CD4-positive, alpha-beta T cell (primary cell): ENCODE data around the gene PDE12. TPM values are rescaled to one million over a fixed set of nuclear protein-coding genes. Genes with fewer than 3 reads are reported as not detected.

Source experiments
- ATAC-seq: fragments of 200-7000 bp; cut with Tn5 transposase; one replicate; pipeline ENCODE4 v1.10.0; 2022; ENCODE audit warnings: mild to moderate bottlenecking; ENCODE audit not compliant: poor library complexity
- CTCF ChIA-PET: fragments of 350-600 bp; sonication (Branson Sonifier 250); formaldehyde crosslinking; loops from one replicate; lab custom pipeline; 2021; ENCODE audit warnings: antibody characterized with exemption, inconsistent platforms; lab: Charles Lee
- POLR2A ChIA-PET: fragments of 350-600 bp; sonication (Branson Sonifier 250); formaldehyde crosslinking; loops from one replicate; lab custom pipeline; 2021; ENCODE audit warnings: antibody characterized with exemption, inconsistent platforms; lab: Charles Lee
- DNase-seq, 14 experiments: peaks; one replicate each; pipeline ENCODE4 v3.0.0-alpha.2; 2013 to 2020; ENCODE audit warnings: mixed read lengths in 2 of 14
- H3K27ac ChIP-seq, 2 donors: one replicate each; pipeline versions ENCODE4 v1.5.1 to v1.7.0; 2013; ENCODE audit warnings: low read length in 2 of 2, low read depth in 1 of 2, mild to moderate bottlenecking in 1 of 2
- H3K27me3 ChIP-seq, 2 experiments: 1 replicate in 1 of 2; 2 replicates in 1 of 2; pipeline versions ENCODE4 v1.6.1 to v1.7.0; 2013; ENCODE audit warnings: low read length in 2 of 2, control low read depth in 1 of 2, mild to moderate bottlenecking in 1 of 2, moderate library complexity in 1 of 2; ENCODE audit not compliant: insufficient read depth in 2 of 2, control insufficient read depth in 1 of 2
- H3K36me3 ChIP-seq: one replicate; pipeline ENCODE4 v1.6.1; 2013; ENCODE audit warnings: low read length, control low read depth; ENCODE audit not compliant: insufficient read depth
- H3K4me1 ChIP-seq: one replicate; pipeline ENCODE4 v1.6.1; 2013; ENCODE audit warnings: low read length, control low read depth; ENCODE audit not compliant: insufficient read depth
- H3K4me3 ChIP-seq: one replicate; pipeline ENCODE4 v1.5.1; 2013; ENCODE audit warnings: mild to moderate bottlenecking, low read length, moderate library complexity
- H3K9me3 ChIP-seq, 2 experiments: 1 replicate in 1 of 2; 2 replicates in 1 of 2; pipeline versions ENCODE4 v1.6.1 to v1.7.0; 2013; ENCODE audit warnings: low read length in 2 of 2, mild to moderate bottlenecking in 2 of 2, control low read depth in 1 of 2, moderate library complexity in 1 of 2; ENCODE audit not compliant: control insufficient read depth in 1 of 2, insufficient read depth in 1 of 2
- H3K27ac Mint-ChIP-seq: one replicate; pipeline ENCODE4 v1.8.0; 2020; ENCODE audit warnings: mixed read lengths
- H3K27me3 Mint-ChIP-seq: one replicate; pipeline ENCODE4 v1.8.0; 2021; ENCODE audit warnings: mixed read lengths
- H3K36me3 Mint-ChIP-seq: one replicate; pipeline ENCODE4 v1.8.0; 2021; ENCODE audit warnings: low read depth, mixed read lengths
- H3K4me1 Mint-ChIP-seq: one replicate; pipeline ENCODE4 v1.8.0; 2021; ENCODE audit warnings: low read depth, mixed read lengths
- H3K4me3 Mint-ChIP-seq: one replicate; pipeline ENCODE4 v1.8.0; 2020; ENCODE audit warnings: mild to moderate bottlenecking, mixed read lengths
- H3K9me3 Mint-ChIP-seq: one replicate; pipeline ENCODE4 v1.8.0; 2020; ENCODE audit warnings: mixed read lengths
- intact Hi-C, 2 experiments: fragments of 100-400 bp; cut with DNase I in 1 of 2; cut with micrococcal nuclease in 1 of 2; formaldehyde crosslinking; loops; one replicate each; pipeline versions ENCODE4 v1.15.1 to v1.9.0; 2023 to 2025; cut with DNase I, micrococcal nuclease
- total RNA-seq, 174 experiments: library from RNA in 2 of 174; stranded (reverse) in 2 of 174; gene quantifications; one replicate each; pipeline ENCODE4 v1.2.3 and lab custom pipeline; 2021 to 2026
- TF ChIP-seq, protein P1 (sequence below): fragments of 200-600 bp; IDR thresholded peaks from one replicate; pipeline ENCODE4 v1.8.0; 2022; ENCODE audit warnings: antibody characterized with exemption, mild to moderate bottlenecking

Gene PDE12
- total RNA-seq, 2 experiments from 2014 or later = 40.5 to 40.9 TPM

DNA sequence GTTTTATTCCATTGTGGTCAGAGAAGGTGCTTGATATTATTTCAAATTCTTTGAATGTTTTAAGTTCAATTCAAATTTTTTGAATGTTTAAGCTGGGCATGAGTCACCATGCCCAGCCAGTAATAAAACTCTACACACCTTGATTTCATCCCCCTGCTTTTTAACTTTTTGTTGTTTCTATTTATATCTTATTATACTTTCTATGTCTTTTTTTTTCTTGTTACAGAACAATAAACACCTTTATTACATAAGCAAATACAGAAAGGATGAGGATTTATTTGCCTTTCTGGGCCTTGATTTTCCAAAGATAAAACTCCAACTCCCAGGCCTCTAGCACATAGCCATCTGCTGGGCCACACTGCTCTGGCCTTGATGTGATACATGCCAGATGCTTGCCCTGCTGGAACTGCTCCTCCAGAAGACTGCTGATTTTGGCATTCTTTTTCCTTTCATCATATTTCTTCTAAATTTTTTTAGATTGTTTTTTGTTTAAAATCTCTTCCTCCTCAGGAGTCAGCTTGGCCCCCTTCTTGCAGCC lies 25.9 kb upstream of the PDE12 start:
- ATAC-seq (no peak), DNase-seq (no peak)
- Histone ChIP-seq H3K36me3 (no peaks in the 10 kb centered on the region), H3K27me3 (no peaks in the 10 kb centered on the region), H3K9me3 (no peaks in the 10 kb centered on the region), H3K4me1 (no peaks in the 10 kb centered on the region), H3K27ac (no peak overlapping the region), H3K4me3 (no peak overlapping the region)
- Mint-ChIP-seq H3K4me3 (no peak overlapping the region), H3K36me3 (no peaks in the 10 kb centered on the region), H3K27ac (no peak overlapping the region), H3K27me3 (no peaks in the 10 kb centered on the region), H3K4me1 (no peaks in the 10 kb centered on the region), H3K9me3 (peaks cover 1% of the 10 kb centered on the region)
- ChIA-PET POLR2A (no interaction called here), CTCF (no interaction called here)
- intact Hi-C loops = no loop called here
- TF ChIP-seq, protein P1, sequence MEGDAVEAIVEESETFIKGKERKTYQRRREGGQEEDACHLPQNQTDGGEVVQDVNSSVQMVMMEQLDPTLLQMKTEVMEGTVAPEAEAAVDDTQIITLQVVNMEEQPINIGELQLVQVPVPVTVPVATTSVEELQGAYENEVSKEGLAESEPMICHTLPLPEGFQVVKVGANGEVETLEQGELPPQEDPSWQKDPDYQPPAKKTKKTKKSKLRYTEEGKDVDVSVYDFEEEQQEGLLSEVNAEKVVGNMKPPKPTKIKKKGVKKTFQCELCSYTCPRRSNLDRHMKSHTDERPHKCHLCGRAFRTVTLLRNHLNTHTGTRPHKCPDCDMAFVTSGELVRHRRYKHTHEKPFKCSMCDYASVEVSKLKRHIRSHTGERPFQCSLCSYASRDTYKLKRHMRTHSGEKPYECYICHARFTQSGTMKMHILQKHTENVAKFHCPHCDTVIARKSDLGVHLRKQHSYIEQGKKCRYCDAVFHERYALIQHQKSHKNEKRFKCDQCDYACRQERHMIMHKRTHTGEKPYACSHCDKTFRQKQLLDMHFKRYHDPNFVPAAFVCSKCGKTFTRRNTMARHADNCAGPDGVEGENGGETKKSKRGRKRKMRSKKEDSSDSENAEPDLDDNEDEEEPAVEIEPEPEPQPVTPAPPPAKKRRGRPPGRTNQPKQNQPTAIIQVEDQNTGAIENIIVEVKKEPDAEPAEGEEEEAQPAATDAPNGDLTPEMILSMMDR = no peak

DNA sequence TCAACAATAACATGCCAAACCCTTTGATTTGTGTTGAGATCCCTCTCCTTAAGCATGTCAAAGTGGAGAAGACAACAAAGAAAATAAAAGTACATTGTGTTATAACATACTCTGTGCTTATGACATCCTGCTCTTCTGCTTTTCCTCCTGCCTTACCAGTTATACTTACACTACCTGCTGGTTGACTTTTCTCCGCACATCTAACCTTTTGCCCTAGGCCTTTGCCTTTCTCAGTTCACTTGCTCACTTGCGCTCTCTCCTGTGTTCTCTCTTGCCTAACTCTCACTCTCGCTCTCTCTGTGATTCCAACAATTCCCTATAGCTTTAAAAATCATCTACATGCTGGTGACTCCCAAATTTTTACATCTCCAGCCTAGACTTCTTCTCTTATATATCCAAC lies 17.6 kb upstream of the PDE12 start:
- Histone ChIP-seq H3K9me3 (no peaks in the 10 kb centered on the region), H3K4me1 (no peaks in the 10 kb centered on the region), H3K36me3 (no peaks in the 10 kb centered on the region), H3K4me3 (no peak overlapping the region), H3K27me3 (no peaks in the 10 kb centered on the region), H3K27ac (no peak overlapping the region)
- intact Hi-C loops = no loop called here
- Mint-ChIP-seq H3K4me3 (no peak overlapping the region), H3K27me3 (no peaks in the 10 kb centered on the region), H3K9me3 (peaks cover 3% of the 10 kb centered on the region), H3K4me1 (no peaks in the 10 kb centered on the region), H3K36me3 (no peaks in the 10 kb centered on the region), H3K27ac (no peak overlapping the region)
- ChIA-PET POLR2A (no interaction called here), CTCF (no interaction called here)
- TF ChIP-seq, protein P1 = no peak
- DNase-seq = no peak
- no peak for ATAC-seq

DNA sequence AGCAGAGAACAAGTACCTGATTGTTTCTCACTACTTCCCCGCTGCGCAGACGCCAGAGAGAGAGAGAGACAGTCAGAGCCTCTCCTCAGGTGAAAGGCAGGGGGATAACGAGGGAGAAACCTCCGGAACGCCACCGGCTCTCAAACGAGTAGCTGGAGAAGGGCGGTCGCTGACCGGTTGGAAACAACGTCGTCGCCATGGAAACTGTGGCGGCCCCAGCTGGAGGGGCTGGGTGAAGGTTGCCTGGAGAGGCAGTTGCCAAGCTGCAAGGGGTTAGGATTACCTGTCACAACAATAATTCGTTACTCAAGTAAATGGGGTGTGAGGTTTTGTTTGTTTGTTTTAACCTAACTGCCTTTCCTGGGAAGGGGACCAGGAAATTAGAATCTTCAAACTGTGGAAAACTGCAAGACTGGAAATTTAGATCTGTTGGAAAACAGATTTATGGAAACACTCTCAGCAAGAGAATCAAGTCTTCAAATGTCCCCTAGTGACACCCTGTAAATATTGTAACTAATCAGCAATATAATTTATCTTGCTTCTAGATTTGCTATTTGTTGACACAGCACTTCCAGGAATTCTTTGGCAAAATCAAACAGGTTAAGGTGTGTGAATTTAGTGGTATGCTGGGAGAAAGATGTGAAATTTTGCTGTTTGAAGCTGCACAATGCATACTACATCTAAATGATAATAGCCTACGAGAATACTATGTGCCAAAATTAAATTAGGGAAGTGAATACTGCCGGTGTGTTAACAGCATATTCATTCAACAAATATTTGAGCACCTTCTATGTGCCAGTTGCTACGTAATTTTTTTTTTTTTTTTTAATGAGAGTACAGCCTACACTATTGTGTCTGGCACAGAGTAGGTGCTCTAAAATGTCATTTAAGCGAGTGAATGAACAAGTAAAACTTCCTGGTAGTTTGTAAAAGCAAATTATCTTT lies 11.6 kb upstream of the PDE12 start, which contains the start of gene DNAH12:
Gene DNAH12, minus strand, starts transcription at position 164 of the 945 bp plus-strand sequence. CDS start 1,474 bp downstream, outside the sequence.
- Histone ChIP-seq H3K9me3 (no peaks in the 10 kb centered on the region), H3K27me3 (peaks cover 0 to 5% of the 10 kb centered on the region in 2 experiments), H3K4me1 (no peaks in the 10 kb centered on the region), H3K4me3 (no peak within 1 kb of the TSS), H3K36me3 (no peaks in the 10 kb centered on the region), H3K27ac (no peak within 1 kb of the TSS)
- Mint-ChIP-seq H3K4me3 (no peak within 1 kb of the TSS), H3K27me3 (peaks cover 15% of the 10 kb centered on the region), H3K4me1 (peaks cover 4% of the 10 kb centered on the region), H3K9me3 (no peaks in the 10 kb centered on the region), H3K27ac (no peak within 1 kb of the TSS), H3K36me3 (no peaks in the 10 kb centered on the region)
- ATAC-seq (no peak), DNase-seq (no peak)
- ChIA-PET CTCF (no interaction called here), POLR2A (no interaction called here)
- TF ChIP-seq, protein P1 = no peak
- intact Hi-C loops = no loop called here
